ENCODE results near the gene TMEM178B.

Gene TMEM178B

GRCh38 chr7:141460781-141461715 lies 387.2 kb downstream of the TMEM178B start:
- no peaks in the 10 kb centered on the region for H3K9me3 ChIP-seq (ENCODE audit: control insufficient read depth, insufficient read depth, low read length)
- no peaks in the 10 kb centered on the region for H3K27me3 ChIP-seq (ENCODE audit: control insufficient read depth, insufficient read depth, low read length)
- H3K36me3 ChIP-seq (ENCODE audit: control insufficient read depth, insufficient read depth, low read length): no peaks in the 10 kb centered on the region
- no peak overlapping the region for H3K4me3 ChIP-seq (ENCODE audit: low read depth, low read length)
- H3K4me1 ChIP-seq (ENCODE audit: control insufficient read depth, insufficient read depth, low read length): no peaks in the 10 kb centered on the region
- no peak overlapping the region for H3K9ac ChIP-seq (ENCODE audit: low read depth, low read length)

GRCh38 chr7:141461924-141462323 lies 388.1 kb downstream of the TMEM178B start:
- Histone ChIP-seq H3K4me1 (ENCODE audit: control insufficient read depth, insufficient read depth, low read length) (no peaks in the 10 kb centered on the region), H3K4me3 (ENCODE audit: low read depth, low read length) (no peak overlapping the region), H3K27me3 (ENCODE audit: control insufficient read depth, insufficient read depth, low read length) (no peaks in the 10 kb centered on the region), H3K36me3 (ENCODE audit: control insufficient read depth, insufficient read depth, low read length) (no peaks in the 10 kb centered on the region), H3K9me3 (ENCODE audit: control insufficient read depth, insufficient read depth, low read length) (no peaks in the 10 kb centered on the region), H3K9ac (ENCODE audit: low read depth, low read length) (no peak overlapping the region)

- Histone ChIP-seq H3K9ac (ENCODE audit: low read depth, low read length) (no peak overlapping the region), H3K4me1 (ENCODE audit: control insufficient read depth, insufficient read depth, low read length) (no peaks in the 10 kb centered on the region), H3K4me3 (ENCODE audit: low read depth, low read length) (no peak overlapping the region), H3K27me3 (ENCODE audit: control insufficient read depth, insufficient read depth, low read length) (no peaks in the 10 kb centered on the region), H3K9me3 (ENCODE audit: control insufficient read depth, insufficient read depth, low read length) (no peaks in the 10 kb centered on the region), H3K36me3 (ENCODE audit: control insufficient read depth, insufficient read depth, low read length) (no peaks in the 10 kb centered on the region)
These were observed 389.1 kb downstream of the TMEM178B start for GRCh38 chr7:141462958-141463357.

DNA sequence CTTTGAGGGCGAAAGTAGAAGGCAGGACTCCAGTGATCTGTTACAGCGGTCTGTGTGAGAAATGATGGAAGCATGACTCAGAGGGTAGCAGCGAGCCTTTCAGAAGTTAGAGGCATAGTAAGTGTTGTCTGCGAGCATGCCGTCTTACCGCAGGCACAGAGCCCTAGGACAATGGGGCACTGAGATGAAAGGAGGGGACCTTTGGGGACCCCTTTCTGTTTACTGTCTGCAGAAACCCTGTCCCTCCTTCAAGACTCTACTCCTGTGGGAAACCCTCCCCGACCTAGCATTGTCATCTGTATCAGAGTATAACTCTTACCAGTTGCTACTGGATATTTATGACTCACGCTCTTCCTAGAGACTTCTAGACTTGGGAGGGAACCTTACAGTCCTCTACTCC lies 390.1 kb downstream of the TMEM178B start:
- Histone ChIP-seq H3K36me3 (ENCODE audit: control insufficient read depth, insufficient read depth, low read length) (no peaks in the 10 kb centered on the region), H3K9me3 (ENCODE audit: control insufficient read depth, insufficient read depth, low read length) (no peaks in the 10 kb centered on the region), H3K4me3 (ENCODE audit: low read depth, low read length) (no peak overlapping the region), H3K9ac (ENCODE audit: low read depth, low read length) (no peak overlapping the region), H3K27me3 (ENCODE audit: control insufficient read depth, insufficient read depth, low read length) (no peaks in the 10 kb centered on the region), H3K4me1 (ENCODE audit: control insufficient read depth, insufficient read depth, low read length) (no peaks in the 10 kb centered on the region)

GRCh38 chr7:141464551-141464950 lies 390.7 kb downstream of the TMEM178B start:
- H3K9me3 ChIP-seq (ENCODE audit: control insufficient read depth, insufficient read depth, low read length): no peaks in the 10 kb centered on the region
- no peaks in the 10 kb centered on the region for H3K4me1 ChIP-seq (ENCODE audit: control insufficient read depth, insufficient read depth, low read length)
- H3K9ac ChIP-seq (ENCODE audit: low read depth, low read length): no peak overlapping the region
- no peak overlapping the region for H3K4me3 ChIP-seq (ENCODE audit: low read depth, low read length)
- H3K27me3 ChIP-seq (ENCODE audit: control insufficient read depth, insufficient read depth, low read length): no peaks in the 10 kb centered on the region
- no peaks in the 10 kb centered on the region for H3K36me3 ChIP-seq (ENCODE audit: control insufficient read depth, insufficient read depth, low read length)

GRCh38 chr7:141466151-141466904 lies 392.5 kb downstream of the TMEM178B start:
- H3K4me3 ChIP-seq (ENCODE audit: low read depth, low read length): no peak overlapping the region
- H3K36me3 ChIP-seq (ENCODE audit: control insufficient read depth, insufficient read depth, low read length): no peaks in the 10 kb centered on the region
- H3K27me3 ChIP-seq (ENCODE audit: control insufficient read depth, insufficient read depth, low read length): no peaks in the 10 kb centered on the region
- no peaks in the 10 kb centered on the region for H3K9me3 ChIP-seq (ENCODE audit: control insufficient read depth, insufficient read depth, low read length)
- no peak overlapping the region for H3K9ac ChIP-seq (ENCODE audit: low read depth, low read length)
- H3K4me1 ChIP-seq (ENCODE audit: control insufficient read depth, insufficient read depth, low read length): no peaks in the 10 kb centered on the region

DNA sequence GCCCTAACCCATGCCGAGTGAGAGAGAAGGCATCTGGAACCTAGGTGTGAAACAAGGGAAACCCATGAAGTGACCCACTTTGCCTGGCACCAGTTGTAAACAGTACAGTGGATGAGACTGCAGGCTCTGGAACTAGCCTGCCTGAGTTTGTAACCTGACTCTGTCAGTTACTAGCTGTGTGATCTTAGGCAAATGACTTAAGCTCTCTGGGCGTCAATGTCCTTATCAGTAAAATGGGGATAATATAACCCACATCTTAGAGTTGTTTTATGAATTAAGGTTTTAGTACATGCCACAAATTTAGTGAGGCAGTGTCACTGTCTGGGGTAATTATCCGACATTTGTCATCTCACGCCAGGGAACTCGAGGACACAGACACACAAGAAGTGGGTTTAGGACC lies 394.5 kb downstream of the TMEM178B start:
- Histone ChIP-seq H3K4me1 (ENCODE audit: control insufficient read depth, insufficient read depth, low read length) (no peaks in the 10 kb centered on the region), H3K9ac (ENCODE audit: low read depth, low read length) (no peak overlapping the region), H3K27me3 (ENCODE audit: control insufficient read depth, insufficient read depth, low read length) (no peaks in the 10 kb centered on the region), H3K9me3 (ENCODE audit: control insufficient read depth, insufficient read depth, low read length) (no peaks in the 10 kb centered on the region), H3K4me3 (ENCODE audit: low read depth, low read length) (no peak overlapping the region), H3K36me3 (ENCODE audit: control insufficient read depth, insufficient read depth, low read length) (no peaks in the 10 kb centered on the region)

GRCh38 chr7:141475679-141476078 lies 401.8 kb downstream of the TMEM178B start:
- Histone ChIP-seq H3K9me3 (ENCODE audit: control insufficient read depth, insufficient read depth, low read length) (no peaks in the 10 kb centered on the region), H3K36me3 (ENCODE audit: control insufficient read depth, insufficient read depth, low read length) (no peaks in the 10 kb centered on the region), H3K4me3 (ENCODE audit: low read depth, low read length) (no peak overlapping the region)

DNA sequence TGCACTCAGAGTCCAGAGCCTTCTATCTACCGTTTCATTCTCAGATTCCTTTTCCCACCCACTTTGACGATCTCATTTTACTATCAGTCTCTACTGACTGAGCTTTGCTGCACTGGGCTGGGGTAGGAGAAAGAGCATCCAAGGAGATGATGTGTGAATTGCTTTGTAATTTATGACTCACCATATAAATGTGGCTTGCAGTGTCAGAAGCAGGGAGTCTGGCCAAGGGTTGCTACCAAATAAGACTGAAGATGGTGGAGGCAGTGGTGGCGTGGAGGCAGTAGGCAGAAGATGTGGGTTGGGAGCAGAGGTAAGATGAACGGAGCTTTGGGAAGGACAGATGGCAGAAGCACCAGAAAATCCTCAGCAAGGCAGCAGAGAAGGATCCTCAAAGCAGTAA lies 404.0 kb downstream of the TMEM178B start:
- Histone ChIP-seq H3K9me3 (ENCODE audit: control insufficient read depth, insufficient read depth, low read length) (no peaks in the 10 kb centered on the region), H3K9ac (ENCODE audit: low read depth, low read length) (no peak overlapping the region), H3K36me3 (ENCODE audit: control insufficient read depth, insufficient read depth, low read length) (no peaks in the 10 kb centered on the region), H3K4me1 (ENCODE audit: control insufficient read depth, insufficient read depth, low read length) (no peaks in the 10 kb centered on the region), H3K4me3 (ENCODE audit: low read depth, low read length) (no peak overlapping the region), H3K27me3 (ENCODE audit: control insufficient read depth, insufficient read depth, low read length) (no peaks in the 10 kb centered on the region)

More at GRCh38 chr7:141475679-141476078, 401.8 kb downstream of the TMEM178B start:
- Histone ChIP-seq H3K27me3 (ENCODE audit: control insufficient read depth, insufficient read depth, low read length) (no peaks in the 10 kb centered on the region), H3K4me1 (ENCODE audit: control insufficient read depth, insufficient read depth, low read length) (no peaks in the 10 kb centered on the region), H3K9ac (ENCODE audit: low read depth, low read length) (no peak overlapping the region)

DNA sequence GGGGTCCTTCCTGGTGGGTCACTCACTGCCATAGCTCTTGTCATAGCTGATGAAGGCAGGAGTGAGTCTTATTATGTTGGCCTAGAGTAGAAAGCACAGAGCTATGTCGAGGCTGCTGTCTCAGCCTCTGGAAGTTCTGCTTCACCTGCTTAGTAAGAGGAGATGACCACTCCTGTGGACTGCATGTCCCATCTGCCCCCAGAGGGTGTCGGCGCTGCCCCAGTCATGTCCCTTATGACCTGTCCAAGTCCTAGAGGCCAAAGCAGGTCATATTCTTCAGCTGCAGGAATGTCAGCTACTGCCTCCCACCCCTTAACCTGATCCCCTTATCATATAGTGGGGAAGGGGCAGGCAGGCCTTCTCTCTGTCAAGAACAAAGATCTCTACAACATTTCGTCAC lies 405.0 kb downstream of the TMEM178B start:
- H3K4me1 ChIP-seq (ENCODE audit: control insufficient read depth, insufficient read depth, low read length): no peaks in the 10 kb centered on the region
- H3K9me3 ChIP-seq (ENCODE audit: control insufficient read depth, insufficient read depth, low read length): no peaks in the 10 kb centered on the region
- H3K9ac ChIP-seq (ENCODE audit: low read depth, low read length): no peak overlapping the region
- H3K36me3 ChIP-seq (ENCODE audit: control insufficient read depth, insufficient read depth, low read length): no peaks in the 10 kb centered on the region
- no peak overlapping the region for H3K4me3 ChIP-seq (ENCODE audit: low read depth, low read length)
- no peaks in the 10 kb centered on the region for H3K27me3 ChIP-seq (ENCODE audit: control insufficient read depth, insufficient read depth, low read length)

DNA sequence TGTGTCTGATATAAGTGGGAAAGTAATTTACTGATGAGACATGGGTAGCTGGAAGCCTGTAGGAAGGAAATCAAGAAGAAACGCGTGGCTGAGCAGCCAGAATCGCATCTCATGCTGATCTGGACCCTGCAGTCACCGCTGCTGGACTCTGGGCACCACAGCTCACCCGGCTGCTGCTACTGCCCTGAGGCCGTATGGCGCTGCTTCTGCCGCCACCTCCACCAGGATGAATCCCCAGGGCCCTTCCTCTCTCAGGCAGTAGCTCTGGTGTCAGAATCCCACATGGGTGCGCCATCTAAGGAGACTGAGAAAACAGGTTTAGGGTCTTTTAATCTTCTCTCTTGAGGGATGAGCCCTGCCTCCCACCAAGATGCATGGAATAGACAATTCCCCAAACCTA lies 407.1 kb downstream of the TMEM178B start:
- Histone ChIP-seq H3K9ac (ENCODE audit: low read depth, low read length) (no peak overlapping the region), H3K4me3 (ENCODE audit: low read depth, low read length) (no peak overlapping the region), H3K9me3 (ENCODE audit: control insufficient read depth, insufficient read depth, low read length) (no peaks in the 10 kb centered on the region), H3K4me1 (ENCODE audit: control insufficient read depth, insufficient read depth, low read length) (no peaks in the 10 kb centered on the region), H3K36me3 (ENCODE audit: control insufficient read depth, insufficient read depth, low read length) (no peaks in the 10 kb centered on the region), H3K27me3 (ENCODE audit: control insufficient read depth, insufficient read depth, low read length) (no peaks in the 10 kb centered on the region)

GRCh38 chr7:141481971-141482370 lies 408.1 kb downstream of the TMEM178B start:
- Histone ChIP-seq H3K9me3 (ENCODE audit: control insufficient read depth, insufficient read depth, low read length) (no peaks in the 10 kb centered on the region), H3K27me3 (ENCODE audit: control insufficient read depth, insufficient read depth, low read length) (no peaks in the 10 kb centered on the region), H3K4me1 (ENCODE audit: control insufficient read depth, insufficient read depth, low read length) (no peaks in the 10 kb centered on the region), H3K4me3 (ENCODE audit: low read depth, low read length) (no peak overlapping the region), H3K36me3 (ENCODE audit: control insufficient read depth, insufficient read depth, low read length) (no peaks in the 10 kb centered on the region), H3K9ac (ENCODE audit: low read depth, low read length) (no peak overlapping the region)
